GM23248 (cell line): ENCODE results near the gene LMO7.

ENCODE experiments used
- EZH2 ChIP-seq: fragments of 200-600 bp; sonication (generic); IDR thresholded peaks from 2 replicates; pipeline ENCODE4 v1.6.1; 2018; ENCODE audit warnings: antibody characterized with exemption, mild to moderate bottlenecking; ENCODE audit not compliant: insufficient read depth, poor library complexity, severe bottlenecking
- EZH2phosphoT487 ChIP-seq: fragments of 200-600 bp; sonication (generic); IDR thresholded peaks from 2 replicates; pipeline ENCODE4 v1.6.1; 2018; ENCODE audit warnings: antibody characterized with exemption, moderate library complexity, mild to moderate bottlenecking, low read depth; ENCODE audit not compliant: insufficient read depth

GRCh38 chr13:75705908-75706307 is 69.8 kb downstream of the LMO7 start:
- TF ChIP-seq EZH2 (no peak), EZH2phosphoT487 (no peak)
